HG03103 (cell line): ENCODE data around the gene MAPK1.
"Not testable (repeated sequence)": the region's sequence is repeated elsewhere in the genome, so short reads cannot be mapped to it uniquely, and the experiment has no call there.

Source experiments
- ATAC-seq: cut with Tn5 transposase; IDR thresholded peaks from one replicate; pipeline ENCODE4 v1.9.1; 2021; ENCODE audit warnings: low read depth; ENCODE audit not compliant: unreplicated experiment

MAPK1 gene

DNA sequence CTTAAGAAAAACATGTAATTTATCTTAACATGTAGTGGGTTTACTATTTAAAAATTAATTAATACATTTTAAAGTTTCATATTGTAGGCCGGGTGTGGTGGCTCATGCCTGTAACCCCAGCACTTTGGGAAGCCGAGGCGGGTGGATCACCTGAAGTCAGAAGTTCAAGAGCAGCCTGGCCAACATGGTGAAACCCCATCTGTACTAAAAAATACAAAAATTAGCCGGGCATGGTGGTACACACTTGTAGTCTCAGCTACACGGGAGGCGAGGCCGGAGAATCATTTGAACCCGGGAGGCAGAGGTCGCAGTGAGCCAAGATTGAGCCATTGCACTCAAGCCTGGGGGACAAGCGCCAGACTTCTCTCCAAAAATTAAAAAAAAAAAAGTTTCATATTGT is 73.7 kb downstream of the MAPK1 start:
- not testable (repeated sequence) for ATAC-seq

DNA sequence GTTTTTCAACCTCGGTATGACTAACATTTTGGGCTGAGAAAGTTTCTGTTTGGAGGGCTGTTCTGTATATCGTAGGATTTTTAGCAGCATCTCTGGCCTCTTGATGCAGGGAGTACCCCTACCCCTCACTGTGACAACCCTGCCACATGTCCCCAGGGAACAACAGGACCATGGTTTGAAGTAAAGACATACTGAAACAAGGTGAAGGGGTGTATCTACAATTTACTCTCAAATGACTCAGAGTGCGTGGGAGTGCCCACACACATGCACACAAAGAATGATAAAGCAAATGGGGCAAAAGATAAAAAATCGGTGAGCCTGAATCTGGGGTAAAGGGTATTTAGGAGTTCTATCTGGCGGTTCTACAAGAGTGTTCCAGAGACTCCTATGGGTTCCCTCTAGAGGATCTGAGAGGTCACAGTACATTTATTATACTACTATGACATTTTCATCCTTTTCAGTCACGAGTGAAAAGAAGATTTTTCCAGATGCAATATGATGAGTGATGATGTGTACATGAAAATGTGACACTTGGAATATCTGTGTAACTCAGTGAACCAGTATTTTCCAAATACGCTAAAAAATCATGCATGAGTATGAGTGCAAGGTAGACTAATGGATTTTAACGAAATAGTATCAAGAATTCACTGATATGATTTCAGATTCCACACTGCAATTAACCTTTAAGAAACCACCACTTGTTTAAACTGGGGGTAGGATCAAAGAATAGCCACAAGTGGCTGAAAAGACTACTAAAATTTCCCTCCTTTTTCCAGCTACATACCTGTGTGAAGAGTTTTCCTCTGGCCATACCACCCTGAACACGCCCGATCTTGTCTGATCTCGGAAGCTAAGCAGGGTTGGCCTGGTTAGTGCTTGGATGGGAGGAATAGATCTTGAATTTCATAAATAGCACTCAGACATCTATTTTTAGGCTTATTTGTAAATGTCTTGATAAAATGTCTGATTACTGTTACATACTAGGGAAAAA is 75.5 kb downstream of the MAPK1 start:
- ATAC-seq: no peak

DNA sequence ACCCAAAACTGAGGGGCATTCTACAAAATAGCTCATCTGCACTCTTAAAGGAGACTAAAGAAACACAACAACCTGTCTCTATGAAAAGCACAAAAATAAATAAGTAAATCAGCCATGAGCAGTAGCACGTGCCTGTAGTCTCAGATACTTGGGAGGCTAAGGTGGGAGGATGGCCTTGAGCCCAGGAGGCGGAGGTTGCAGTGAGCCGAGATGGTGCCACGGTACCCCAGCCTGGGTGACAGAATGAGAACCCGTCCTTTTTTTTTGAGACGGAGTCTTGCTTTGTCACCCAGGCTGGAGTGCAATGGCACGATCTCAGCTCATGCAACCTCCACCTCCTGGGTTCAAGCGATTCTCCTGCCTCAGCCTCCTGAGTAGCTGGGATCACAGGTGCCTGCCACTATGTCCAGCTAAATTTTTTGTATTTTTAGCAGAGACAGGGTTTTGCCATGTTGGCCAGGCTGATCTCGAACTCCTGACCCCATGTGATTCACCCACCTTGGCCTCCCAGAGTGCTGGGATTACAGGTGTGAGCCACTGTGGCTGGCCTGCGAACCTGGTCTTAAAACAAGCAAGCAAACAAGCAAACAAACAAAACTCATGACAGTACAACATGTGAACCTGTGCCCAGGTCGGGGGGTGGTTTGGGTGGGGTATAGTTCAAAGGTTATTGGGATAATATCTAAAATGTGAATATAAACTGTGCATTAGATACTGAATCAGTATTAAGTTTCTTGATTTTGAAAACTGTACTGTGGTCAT is 76.4 kb downstream of the MAPK1 start:
- ATAC-seq: not testable (repeated sequence)

DNA sequence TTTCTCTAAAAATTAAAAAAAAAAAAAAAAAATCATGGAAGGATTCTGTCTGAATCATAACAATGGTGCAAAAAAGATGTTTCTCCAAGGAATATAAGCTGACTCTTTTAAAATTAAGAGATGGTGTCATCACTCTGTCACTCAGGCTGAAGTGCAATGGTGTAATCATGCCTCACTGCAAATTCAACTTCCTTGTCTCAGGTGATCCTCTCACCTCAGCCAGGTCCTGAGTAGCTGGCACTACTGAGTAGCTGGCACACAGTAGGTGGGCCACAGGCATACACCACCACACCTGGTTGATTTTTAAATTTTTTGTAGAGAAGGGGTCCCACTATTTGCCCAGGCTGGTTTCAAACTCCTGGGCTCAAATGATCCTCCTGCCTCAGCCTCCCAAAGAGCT is 77.1 kb downstream of the MAPK1 start:
- no peak for ATAC-seq

DNA sequence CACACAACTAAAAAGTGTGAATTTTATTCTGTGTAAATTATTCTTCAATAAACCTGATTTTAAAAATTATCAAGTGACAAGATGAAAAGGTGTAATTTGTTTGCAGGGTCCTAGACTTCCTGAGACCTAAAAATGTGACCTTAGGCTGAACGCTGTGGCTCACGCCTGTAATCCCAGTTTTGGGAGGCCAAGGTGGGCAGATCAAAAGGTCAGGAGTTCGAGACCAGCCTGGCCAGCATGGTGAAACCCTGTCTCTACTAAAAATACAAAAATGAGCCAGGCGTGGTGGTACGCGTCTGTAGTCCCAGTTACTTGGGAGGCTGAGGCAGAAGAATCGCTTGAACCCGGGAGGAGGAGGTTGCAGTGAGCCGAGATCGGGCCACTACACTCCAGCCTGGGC is 79.9 kb downstream of the MAPK1 start:
- not testable (repeated sequence) for ATAC-seq

DNA sequence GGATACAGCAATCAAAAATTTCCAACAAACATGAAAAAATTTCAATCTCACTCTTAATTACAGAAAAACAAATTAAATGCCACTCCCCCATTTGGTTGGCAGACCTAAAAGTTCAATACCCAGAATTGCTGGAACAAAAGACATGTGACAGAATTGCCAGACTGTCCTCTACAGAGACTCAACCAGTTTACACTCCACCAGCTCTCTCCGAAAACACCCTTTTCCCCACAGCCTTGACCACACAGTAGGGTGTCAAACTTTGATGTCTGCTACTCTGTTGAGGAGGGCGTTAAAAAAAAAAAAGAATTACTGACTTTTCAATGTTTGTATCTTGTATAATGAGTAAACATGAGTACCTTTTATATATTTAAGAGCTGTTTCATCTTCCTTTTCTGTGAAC is 87.2 kb downstream of the MAPK1 start:
- no peak for ATAC-seq

DNA sequence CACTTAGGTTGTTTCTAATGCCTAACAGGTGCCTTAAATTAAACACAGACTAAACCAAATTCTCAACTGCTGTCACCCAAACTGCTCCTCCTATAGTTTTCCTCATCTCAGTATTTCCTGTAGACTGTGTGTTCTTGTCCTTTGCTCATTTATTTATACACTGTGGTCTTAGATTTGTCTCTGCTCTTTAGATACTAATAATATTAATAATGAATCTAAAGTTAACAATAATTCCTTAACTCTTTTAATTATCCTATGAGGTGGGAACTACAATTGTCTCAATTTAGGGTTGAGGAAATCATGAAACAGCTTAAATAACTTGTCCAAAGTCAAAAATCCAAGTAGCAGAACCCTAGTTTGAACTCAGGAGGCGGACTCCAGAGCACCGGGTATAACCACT is 88.0 kb downstream of the MAPK1 start:
- ATAC-seq: no peak

DNA sequence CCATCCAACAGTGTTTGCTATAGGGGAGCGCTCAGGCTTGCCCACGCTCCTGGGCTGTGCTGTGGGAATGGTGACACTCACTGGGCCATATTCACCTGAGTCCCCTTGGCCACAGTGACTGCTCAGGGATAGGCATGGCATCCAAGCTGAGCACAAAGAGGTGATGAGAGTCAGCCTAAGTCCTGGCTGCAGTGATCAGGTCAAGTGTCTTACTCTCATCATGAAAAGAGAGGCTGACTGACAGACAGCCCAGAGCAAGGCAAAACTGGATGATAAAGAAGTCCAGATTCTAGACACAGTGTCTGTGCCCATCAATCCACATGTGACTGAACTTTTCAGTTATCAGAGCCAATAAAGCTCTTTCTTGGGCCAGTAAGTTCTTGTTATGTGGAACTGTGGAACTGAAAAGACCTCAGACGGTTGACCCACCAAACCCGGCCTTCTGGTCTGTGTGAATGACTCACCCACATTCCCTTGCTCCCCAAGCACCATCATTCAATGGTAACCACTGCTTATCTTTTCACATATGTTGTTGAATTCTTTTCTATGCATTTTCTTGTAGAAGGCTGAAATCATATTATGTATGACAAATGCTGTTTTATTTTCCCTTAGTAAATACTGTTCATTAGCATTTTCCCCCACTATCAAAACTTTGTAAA is 88.6 kb downstream of the MAPK1 start:
- no peak for ATAC-seq

DNA sequence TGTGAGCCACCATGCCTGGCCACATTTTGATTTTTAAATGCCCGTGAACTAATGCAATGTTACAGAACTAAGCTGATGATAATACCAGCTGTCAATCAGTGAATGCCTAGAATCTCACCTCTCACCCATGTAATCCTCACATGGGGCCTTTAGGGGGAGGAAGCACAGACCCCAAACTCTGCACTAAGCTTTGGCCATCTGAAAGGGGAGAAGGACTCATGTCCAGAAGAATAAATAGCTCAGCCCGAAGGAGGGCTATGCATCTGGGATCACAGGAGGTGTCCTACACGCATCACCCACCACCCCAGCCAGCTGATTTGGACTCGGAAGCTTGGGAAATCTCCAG is 95.8 kb downstream of the MAPK1 start:
- no peak for ATAC-seq

DNA sequence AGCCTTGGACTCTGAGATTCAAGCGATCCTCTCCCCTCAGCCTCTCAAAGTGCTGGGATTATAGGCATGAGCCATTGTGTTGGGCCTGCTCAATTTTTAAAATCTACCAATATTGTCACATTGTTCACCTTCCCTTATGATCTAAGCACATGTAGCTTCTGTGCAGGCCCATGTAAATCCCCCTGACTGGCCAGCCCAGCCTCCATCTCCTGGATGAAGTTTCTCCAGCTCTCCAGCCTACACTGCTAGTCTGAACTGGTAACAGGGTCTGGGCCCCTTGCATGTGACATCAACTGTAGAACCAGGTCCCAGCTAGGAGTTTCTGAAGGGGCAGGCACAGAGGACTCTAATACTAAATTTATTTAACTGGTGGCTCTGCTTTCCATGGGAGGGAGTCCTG is 99.0 kb downstream of the MAPK1 start:
- no peak for ATAC-seq

DNA sequence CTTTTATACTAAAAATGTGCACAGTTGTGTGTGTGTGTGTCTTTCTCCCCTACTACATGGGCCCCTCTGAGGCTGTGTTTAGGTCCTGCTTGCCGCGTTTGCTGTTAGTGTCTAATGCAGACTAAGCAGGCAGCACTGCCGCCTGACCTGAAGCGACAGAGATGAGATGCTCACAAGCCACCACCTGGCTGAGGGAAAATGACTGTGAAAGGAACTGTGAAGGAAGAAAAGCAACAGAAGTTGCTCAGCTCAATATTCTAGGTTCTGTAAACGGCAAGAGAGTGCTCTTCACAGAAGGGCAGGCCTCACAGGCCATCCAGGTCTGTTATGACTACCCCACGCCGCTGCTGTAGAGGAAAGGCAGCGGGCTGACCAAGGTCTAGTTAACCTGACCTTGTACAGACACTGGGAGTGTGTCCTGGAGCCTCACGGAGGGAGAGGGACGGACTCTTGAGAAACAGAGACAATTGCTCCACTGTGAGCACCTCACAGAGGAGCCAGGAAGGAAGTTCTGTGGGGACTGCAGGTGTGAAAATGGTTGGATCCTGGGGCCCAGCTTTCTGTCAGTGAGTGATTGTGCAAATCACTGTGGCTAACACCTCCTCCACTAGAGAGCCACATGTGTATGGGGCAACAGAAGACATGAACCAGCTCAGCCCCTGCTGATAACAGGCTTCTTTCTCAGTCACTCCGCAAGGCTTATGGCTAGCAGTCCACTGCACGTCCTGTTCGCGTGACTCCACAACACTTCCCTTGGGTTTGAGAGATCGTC is 100.6 kb downstream of the MAPK1 start:
- ATAC-seq: no peak

DNA sequence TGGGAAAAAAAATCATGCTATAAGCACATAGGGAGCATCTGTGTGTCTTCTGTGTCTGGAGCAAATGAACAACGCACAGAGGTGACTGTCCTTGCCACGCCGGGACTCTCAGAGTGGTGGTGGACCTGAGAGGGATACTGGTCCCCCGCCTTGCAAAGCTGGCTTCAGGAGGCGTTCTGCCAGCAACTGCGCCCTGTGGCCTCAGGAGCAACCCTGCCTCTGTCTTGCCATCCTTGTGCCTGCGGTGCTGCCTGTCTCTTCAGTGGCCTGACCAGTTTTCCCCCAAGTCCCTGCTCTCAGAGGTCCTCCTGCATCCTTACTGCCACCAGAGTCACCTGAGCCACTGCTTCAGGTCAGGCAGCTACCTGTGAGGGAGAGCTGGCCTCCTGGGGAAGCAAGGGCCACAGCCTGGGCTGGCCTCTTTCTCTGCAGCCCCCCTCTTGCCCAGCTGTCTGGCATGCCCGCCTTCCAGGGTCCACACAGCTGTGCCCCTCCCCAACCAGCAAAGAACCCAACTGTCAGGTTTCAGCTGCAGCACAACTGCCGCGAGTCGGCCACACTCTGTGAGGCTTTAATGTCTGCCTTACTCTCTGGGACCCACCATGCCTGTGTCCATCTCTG is 101.4 kb downstream of the MAPK1 start:
- ATAC-seq: no peak

DNA sequence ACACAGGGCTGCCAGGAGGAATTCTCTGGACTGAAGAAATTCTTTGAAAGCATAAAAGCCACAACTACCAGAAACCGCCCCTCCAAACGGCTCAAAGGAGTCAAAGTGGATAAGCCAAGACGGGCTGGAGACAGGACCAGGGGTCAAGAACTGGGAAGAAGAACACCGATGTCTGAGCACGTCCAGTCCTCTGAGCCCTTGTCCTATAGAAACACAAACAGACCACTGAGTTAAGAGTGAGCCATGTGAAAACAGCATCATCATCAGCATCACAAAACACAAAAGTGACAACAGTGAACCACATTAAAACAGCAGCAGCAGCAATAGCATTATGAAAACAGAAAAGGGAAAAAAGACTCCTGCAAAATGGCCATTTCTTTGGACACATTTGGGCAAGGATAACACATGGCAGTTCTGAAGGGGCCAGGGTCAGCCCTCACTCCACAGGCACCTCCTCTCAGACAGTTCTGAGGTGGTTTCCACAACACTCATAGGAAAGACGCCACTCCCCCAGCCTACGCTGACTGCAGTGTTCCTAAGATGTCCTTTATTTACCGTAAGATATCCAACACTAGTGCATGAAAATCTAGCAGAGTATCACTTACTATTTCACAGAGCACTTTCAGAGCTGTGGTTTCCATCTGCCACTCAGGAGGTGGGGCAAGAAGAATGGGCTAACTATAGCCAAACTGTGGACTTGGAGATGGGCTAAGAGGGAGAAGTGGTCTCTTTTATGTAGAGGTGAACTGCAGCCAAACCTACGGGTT is 103.2 kb downstream of the MAPK1 start:
- ATAC-seq: no peak

DNA sequence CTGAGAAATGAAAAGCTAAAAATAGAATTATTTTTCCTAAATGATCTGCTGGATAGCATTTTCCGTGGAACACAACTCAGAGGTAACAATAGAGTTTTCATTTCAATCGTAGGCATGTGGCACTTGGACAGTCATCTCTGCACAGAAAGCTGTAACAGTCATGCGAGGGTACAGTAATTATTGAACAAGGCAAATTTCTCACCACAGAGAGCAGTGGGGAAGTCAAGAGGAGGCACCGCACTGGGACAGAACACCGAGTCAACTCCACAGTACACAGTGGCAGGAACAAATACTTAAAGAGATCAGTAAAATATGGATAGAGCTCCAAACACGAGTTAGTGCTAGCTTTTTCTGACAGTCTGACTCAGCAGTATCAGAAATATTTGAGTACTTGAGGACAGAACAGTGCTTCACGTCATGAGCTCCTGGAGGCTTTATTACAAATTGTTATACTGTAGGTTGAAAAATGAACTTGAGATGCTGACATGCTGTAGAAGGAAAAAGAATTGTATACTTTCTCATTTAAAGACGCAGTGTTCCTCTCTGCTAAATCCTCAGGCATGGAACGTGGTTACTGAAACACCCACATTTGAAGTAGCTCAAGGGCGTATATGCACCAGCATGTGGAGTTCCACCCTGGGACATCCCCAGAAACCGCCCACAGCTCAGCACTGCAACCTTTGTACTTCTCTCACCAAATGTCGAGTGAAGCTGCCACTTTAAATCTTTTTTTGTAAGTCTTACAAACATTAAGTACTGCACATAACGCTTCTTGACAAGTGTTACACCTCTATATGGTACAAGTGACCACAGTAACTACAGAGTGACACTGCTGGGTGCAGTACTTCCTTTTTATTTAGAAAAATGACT is 104.5 kb downstream of the MAPK1 start:
- no peak for ATAC-seq

DNA sequence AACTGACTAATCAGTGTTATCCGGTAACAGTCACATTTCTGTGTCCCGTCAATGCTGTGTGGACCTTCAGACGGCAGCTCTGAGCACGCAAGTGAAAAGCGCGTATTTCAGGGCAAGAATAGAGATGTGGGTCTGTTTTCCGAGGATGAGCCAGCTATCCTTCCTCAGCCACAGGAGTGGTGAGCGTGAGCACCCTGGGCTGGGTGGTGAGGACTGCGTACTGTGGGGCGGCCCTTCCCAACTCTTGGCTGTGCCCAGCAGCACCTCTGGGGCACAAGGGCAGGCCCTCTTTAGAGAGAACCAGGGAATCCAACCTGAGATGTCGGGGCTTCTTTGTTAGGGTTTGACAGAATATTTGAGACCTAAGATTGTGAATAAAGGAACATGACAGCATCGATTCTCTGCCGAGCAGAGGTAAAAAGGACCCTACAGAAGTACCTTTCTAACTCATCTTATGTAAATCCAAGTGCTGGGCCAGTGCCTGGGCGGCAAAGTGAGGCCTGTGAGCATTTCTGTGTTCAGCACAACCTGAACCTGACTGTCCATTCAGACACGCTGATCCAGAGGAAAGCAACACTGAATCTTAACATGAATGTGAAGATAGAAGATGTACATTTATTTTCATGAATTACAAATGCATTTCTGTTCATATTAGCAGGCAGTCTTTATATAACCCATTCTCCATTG is 105.3 kb downstream of the MAPK1 start:
- ATAC-seq: no peak

DNA sequence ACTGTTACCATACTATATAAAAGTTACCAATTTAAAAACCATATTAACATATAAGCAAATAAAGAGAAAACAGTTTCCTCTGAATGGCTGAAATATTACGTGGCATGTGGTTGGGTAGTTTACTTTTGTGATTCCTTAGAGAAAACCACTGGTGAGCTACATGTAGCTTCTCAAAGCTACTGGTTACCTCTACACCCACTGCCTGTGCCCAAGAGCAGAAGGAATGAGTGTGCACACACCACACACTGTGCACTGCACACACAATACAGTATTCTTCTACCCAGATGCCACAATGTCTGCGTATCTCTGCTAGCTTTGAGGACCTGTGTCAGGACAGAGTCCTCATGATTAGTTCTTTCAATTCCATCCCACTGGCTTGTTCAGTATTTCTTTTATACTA is 106.4 kb downstream of the MAPK1 start:
- no peak for ATAC-seq

DNA sequence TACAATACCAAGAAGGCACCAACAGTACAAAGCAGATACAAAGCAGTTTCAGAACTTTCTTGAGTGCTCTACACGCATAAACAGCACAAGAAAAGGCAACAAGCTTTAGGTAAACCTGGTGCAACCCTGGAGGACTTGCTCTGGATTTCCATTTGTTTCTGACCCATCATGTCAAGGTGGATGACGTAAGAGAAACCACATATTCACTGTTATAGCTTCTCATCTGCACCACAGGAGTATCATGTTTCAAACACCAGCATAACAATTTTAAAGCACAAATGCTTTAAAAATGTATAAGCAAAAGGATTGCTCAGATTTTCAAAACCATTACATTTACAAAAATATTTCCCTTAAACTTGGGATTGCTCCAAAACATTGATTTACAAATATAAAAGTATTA is 106.8 kb downstream of the MAPK1 start:
- ATAC-seq: no peak
